D721Med (cell line): ENCODE results near the gene AKIRIN2.

Experiments
- DNase-seq: peaks from one replicate; pipeline ENCODE4 v3.0.0; 2011; ENCODE audit warnings: low spot score; ENCODE audit not compliant: insufficient read length
- FAIRE-seq: peaks from 2 replicates; lab custom pipeline; 2011; peaks lifted over from hg19 to GRCh38; lab: Jason Lieb, UNC
- TF ChIP-seq, protein P1 (sequence below): IDR thresholded peaks from 2 replicates; pipeline ENCODE4 v1.5.1; 2012; ENCODE audit warnings: mild to moderate bottlenecking, control low read depth; ENCODE audit not compliant: insufficient read depth; ENCODE audit errors: missing control alignments

AKIRIN2 gene

DNA sequence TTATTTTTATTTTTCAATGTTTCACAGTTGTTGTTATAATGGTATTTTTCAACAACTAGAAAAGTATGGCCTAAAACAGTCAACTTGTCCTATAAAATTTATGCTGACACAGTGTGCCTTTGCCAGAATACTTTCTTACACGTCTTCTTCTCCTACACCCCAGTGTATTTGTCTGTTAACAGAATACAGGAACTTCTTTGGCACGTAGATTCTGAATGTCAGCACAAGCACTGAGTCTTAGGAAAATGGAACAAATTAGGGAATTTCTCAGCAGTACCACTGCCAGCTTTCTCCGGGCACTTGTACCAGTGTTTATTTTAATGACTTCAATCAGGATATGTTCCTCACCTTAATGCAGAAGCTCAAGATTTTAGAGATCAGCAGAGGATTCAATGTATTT is 26.7 kb upstream of the AKIRIN2 start:
- DNase-seq (no peak), FAIRE-seq (no peak)
- TF ChIP-seq, protein P1, sequence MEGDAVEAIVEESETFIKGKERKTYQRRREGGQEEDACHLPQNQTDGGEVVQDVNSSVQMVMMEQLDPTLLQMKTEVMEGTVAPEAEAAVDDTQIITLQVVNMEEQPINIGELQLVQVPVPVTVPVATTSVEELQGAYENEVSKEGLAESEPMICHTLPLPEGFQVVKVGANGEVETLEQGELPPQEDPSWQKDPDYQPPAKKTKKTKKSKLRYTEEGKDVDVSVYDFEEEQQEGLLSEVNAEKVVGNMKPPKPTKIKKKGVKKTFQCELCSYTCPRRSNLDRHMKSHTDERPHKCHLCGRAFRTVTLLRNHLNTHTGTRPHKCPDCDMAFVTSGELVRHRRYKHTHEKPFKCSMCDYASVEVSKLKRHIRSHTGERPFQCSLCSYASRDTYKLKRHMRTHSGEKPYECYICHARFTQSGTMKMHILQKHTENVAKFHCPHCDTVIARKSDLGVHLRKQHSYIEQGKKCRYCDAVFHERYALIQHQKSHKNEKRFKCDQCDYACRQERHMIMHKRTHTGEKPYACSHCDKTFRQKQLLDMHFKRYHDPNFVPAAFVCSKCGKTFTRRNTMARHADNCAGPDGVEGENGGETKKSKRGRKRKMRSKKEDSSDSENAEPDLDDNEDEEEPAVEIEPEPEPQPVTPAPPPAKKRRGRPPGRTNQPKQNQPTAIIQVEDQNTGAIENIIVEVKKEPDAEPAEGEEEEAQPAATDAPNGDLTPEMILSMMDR = no peak

DNA sequence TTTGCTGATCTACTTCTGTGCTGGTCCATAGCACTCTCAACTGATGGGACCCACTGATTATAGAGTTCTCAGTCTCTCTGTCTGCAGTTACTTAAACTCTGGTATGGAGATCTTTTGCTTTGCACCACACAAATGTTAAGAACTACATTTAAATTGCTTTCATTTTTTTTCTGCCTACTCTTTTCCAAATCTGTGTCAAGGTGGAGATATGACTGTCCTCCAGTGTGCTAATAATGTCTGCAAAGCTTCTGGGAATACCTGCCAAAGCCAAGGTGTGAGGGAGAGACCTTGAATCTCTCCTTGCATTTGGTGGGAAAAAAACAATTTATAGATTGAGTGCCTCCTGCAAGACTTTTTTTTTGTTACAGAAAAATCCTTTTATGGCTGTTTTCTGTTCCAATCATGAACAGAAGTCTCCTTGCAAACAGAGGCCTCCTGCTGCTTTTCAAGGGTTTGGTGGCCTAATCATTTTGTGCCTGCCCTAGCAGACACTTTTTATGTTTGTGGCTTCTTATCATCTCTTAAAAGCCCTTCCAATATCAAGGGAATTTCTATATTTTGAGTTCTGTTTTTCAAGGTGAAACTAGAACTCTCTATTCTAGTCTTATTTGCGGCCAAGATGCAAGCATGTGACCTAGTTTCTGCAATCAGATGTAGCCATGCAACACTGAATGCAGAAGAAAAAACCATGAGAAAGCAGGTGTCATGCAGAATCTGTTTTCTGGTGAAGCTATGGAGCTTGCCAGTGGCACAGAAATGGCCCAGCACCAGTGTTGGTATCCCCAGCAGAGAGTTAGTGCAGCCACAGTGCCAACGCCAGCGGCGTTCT is 23.2 kb upstream of the AKIRIN2 start:
- FAIRE-seq = no peak
- DNase-seq = no peak
- TF ChIP-seq, protein P1 = no peak

DNA sequence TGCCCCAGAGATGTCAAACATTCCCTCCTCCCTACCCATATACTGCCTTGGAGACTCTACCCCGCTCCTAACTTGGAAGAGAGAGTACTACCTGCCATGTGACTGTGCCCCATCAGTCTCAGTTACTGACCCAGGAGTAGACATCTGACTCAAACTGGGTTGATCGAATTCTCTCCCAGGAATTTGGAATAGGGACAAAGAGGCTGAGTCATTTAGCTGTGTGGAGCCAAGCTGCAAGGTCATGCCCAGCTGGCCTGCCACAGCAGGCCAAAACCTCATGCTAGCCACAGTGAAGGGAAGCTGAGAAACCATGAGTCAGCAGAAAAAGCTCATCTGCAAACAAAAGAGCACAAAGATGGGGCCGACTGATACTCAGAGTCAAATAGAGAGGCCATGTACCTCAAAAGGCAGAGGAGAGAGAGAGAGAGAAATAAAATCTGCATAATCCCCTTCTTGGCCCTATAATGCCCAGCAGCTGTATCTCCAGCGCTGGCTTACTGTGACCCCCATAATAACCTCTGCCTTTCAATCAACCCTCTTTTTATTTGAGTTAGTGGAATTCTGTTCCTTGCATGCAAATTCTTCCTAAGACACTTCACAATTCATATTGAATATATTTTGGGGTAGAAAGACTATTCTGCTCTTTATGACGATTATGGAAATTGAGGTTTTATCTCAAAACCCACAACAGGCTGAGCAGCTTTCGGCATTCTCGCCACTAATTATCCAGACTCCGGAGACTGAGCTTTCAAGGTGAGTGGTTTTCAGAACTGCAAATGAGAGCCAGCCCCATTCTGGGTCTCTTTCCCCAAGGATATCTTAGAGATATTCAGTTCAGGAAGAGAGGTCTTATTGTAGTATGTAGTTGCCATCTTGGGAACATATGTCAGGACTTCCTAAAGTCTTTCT is 21.4 kb upstream of the AKIRIN2 start:
- DNase-seq (no peak), FAIRE-seq (no peak)
- TF ChIP-seq, protein P1 = no peak

DNA sequence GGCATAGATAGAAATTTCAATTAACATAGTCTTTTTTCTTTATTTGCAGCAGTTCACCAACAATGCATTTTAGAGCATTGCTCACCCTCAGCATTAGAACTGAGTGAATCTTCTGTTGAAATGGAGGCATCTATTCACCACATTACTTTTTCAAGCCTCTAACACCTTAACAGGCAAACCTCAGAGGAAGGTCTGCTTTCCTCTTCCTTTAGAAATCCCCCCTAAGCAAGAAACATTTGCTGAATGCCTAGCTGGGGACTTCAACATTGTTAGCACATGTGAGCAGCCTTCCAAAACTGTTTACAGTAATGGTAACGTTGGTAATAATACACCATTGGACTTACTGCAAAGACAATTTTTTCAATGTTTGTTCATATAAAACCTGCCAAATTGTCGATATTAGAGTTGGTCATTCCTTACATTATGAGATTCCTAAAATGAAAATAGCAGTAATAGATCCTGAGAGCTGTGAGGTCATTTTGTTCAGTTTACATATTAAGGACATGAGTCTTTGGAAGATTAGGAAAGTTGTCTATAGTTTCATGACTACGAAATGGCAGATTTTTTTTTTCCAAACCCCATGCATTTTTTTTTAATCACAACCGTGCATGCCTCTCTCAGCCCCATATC is 20.6 kb upstream of the AKIRIN2 start:
- no peak for FAIRE-seq

DNA sequence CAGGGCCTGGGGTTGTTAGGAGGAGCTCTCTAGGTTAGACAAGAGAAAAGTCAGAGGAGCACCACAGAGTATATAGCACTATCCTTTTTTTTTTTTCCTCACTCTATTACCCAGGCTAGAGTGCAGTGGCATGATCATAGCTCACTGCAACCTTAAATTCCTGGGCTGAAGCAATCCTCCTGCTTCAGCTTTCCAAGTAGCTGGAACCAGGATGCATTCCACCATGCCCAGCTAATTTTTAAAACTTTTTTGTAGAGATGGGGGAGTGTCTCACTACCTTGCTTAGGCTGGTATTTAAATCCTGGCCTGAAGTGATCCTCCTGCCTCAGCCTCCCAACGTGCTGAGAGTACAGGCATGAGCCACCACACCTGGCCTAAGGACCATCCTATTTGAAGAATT is 19.3 kb upstream of the AKIRIN2 start:
- TF ChIP-seq, protein P1 = no peak
- DNase-seq (no peak), FAIRE-seq (no peak)

More for the DNA sequence above, 20.6 kb upstream of the AKIRIN2 start:
- TF ChIP-seq, protein P1 = no peak
- no peak for DNase-seq

DNA sequence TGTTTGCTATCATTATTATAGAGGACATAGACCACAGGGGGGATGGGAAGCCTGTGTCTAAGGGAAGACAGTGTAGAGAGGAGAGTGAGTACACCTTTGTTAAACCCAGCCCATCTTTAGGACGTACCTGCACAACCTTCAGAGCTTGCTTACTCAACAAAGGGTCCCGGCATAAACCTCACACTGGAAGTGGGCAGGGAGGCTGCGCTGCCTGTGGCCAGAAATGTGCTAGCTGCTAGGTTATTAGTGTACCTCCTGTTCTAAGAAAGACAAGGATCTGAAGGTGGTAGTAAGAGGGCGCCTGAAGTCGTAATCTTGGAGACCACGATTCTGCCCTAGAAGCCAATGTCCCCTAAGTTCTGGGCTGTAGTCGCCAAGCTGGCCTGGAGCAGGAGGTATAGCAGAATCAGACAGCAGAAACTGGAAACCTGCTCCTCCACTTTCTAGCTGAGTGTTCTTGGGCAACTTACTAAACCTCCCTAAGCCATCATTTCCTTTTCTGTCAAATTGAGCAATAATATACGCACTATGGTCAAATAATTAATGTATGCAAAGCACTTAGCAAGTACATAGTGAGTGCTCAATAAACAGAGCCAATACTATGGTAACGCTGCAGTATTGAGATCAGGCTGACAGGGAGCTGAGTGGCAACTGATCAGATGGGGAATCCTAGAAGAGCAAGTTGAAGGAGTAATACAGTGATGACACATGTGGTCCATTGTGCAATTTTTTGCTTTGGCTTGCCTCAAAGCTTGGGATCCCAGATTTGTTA is 16.8 kb upstream of the AKIRIN2 start:
- FAIRE-seq = no peak
- TF ChIP-seq, protein P1 = no peak
- DNase-seq = no peak
